ENCODE results near the gene MTG2.

Gene MTG2

DNA sequence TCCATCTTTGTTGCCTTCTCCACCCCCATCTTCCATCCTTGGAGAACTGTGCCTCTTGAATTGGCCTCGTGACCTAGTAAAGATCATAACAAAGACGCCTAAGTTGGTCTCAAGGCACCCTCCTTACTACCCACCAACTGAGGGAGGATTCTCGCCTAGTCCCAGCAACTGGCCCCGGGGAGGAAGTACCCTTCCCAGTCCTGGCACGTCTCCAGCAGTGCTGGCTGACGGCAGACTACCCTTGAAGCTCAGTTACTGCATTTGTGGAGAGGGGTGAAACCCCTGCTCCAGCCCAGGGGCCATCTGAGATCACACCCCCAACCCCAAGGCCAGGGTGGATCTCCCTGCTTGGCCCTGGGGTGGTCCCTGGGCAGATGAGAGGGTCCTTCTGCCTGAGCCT is 53.4 kb downstream of the MTG2 start:
- DNase-seq = no peak

DNA sequence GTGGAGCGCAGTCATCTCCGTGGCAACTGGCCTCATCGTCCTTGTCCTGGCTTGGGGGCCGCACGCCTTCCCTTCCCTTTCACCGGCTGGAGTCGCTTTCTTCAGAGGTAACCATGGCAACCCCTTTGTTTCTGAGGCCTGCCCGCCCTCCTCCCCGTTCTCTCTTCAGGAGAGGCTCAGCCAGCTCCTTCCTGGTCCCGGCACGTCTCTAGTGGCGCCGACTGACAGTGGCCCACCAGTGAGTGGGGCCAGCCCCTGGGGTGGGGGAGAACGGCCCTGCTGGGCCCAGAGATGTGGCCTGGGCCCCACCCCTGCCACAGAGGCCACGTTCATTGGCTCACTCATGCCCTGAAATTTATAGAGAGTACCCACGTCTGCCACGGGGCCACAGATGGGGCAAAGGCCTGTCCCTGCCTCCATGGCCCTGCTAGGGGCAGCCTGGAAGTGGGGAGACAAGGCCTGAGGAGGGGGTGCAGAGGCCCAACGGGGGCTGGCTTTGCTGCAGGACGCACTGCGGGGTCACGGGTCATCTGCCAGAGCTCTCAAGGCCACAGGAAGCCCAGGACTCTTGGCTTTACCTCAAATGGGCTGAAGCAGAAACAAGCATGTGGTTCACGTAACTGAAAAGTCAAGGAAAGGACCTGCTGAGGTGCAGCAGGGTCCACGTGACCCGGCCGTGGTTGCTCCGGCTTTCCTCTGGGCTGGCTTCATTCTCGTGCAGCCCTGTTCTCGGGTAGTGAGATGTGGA is 54.1 kb downstream of the MTG2 start:
- DNase-seq = no peak

DNA sequence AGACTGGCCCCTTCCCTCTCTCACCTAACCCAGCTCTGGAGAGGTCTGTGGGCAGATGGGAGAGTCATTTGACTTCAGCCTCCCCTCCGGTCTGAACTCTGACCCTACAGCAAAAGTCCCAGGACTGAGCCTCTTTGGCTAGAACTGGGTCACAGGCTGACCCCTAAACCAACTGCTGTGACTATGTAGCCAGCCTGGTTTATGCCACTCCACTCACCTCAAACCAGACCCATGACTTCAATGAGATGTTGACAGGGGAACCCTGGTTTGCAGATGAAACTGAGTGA is 54.6 kb downstream of the MTG2 start:
- DNase-seq = no peak

DNA sequence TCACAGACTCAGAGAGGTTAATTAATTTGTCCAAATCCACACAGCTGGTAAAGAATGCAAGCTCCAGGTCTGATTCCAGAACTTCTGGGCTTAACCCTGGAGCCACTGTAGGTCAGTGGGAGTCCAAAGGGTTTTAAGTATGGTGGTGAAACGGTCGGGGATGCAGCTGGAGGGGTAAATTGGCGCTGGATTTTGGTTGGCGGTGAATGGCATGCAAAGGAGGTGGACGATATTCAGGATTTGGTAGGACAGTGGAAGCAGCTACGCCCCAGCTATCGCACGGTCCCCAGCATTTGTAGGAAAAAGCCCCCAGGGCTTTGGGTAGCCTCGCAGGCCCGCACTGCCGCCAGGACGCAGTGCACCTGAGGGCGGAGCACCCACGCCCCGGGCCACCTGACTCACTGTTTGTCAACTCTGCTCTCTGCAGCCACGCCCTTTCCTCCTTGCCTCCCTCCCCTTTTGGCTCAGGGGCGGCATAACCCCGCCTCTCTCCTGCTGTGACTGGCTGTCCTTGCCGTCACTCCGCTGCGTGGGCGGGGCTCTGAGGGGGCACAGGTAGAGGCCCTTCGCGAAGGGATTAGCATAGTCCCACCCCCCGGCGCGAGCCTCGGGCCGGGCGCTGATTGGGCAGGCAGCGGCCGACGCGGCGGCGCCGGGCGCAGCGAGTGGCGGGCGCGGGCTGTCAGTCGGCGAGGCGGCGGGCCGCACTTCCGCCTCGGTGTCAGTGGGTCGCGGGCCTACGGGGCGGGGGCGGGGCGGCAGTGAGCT is 55.2 kb downstream of the MTG2 start, which contains the start of gene OSBPL2:
TSS of gene OSBPL2 (plus strand) at position 721 of the 768 bp plus-strand sequence. CDS start 17,664 bp downstream, outside the sequence.
- DNase-seq = peak; percentile 100

DNA sequence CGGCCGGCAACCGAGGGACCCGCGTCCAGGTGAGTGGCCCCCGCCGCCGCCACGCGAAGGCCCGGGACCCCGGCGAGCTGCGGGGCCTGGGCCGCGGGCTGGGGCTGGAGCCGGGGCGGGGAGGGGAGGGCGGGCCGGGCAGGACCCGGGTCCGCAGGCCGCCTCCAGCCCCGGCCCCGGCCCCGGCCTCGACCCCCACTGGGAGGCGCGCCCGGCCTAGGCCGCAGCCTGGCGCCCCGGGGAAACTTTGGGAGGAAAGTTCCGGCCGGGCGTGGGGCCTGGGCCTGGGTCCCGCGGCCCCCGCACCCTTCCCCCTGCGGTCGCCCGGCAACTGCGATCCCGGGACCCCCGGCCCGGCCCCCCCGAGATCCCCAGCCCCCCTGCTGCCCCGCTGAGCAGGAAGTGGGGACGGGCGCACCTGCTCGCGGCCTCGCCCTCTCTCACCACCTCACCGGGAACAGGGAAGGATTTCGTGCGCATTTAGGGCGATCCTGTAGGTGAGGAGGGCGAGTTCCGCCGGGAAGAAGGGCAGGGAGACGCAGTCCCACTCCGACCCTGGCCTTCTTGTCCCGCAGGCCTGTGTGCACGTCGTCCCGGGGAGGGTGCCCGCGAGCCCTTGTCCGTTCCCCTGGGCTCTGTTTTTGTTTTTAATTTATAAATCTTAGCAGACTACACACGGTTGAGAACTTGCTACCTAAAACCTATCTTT is 55.9 kb downstream of the MTG2 start:
- DNase-seq = peak in 1 of 2 experiments; percentile 10

DNA sequence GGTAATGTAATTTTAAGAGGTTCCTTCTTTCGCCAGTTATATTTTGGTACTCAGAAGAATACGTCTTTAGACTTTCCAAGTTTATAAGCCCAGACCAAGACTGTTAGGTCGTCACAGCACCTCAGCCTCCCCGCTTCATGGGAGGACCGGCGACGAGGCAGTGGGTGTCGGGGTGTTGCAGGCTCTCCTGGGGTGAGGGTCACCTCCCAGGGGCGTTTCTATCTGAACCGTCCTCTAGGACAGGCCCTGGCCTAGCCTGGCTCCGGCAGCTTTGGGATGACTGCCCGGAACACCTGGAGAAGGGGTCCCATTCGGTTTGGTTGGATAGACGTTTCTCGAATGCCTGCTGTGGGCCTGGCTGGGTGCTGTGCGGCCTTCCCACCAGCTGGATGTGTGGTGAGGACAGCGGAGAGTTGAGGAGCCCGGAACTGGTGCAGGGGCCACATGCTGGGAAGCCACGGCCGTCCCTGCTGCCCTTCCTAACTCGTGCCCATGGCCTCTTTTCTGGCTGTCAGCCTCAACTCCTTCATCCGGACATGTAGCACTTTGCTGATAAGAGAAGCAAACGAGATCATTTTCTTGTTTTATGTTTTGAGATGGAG is 56.6 kb downstream of the MTG2 start:
- no peak for DNase-seq

DNA sequence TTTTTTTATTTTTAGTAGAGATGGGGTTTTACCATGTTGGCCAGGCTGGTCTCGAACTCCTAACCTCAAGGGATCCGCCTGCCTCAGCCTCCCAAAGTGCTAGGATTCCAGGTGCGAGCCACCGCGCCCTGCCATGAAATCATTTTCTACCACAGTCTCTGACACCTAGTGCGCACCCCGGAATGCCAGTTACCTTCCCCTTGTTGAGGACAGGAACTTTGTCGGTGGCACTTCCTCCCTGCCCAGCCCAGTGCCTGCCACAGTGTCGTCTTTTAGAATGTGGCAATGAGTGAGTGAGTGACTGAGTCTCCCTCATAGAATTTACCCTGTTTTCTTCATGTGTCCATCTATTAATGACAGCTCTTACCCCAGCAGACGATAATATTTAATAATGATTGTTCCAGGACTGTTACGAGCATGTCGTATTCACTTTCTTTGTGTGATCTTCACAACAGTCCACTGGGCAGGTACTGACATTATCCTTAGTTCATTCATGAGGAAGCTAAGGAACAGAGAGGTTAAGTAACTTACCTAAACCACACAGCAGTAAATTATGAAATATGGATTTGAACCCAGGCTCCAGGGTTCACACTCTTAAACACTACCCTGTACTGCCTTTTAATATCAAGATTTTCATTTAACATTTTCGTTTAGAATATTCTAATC is 57.3 kb downstream of the MTG2 start:
- DNase-seq = no peak

DNA sequence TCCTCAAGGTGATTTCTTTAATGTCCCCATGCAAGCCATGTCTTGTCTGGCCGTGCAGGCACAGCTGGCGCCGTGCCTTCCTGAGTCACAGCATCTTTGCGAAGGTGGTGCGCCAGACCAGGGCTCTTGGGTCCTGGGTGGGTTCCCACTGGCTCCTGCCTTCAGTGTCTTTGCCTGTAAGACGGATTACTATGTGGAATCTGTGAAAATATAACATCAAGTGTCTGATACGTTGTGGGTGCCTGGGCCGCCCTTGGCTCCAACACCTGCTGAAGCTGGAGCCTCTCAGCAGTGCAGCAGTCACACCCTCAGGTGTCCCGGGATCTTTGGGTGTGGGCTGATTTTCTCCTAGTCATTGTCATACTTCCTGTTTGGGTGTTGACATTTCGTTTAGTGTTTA is 58.7 kb downstream of the MTG2 start:
- DNase-seq = no peak

DNA sequence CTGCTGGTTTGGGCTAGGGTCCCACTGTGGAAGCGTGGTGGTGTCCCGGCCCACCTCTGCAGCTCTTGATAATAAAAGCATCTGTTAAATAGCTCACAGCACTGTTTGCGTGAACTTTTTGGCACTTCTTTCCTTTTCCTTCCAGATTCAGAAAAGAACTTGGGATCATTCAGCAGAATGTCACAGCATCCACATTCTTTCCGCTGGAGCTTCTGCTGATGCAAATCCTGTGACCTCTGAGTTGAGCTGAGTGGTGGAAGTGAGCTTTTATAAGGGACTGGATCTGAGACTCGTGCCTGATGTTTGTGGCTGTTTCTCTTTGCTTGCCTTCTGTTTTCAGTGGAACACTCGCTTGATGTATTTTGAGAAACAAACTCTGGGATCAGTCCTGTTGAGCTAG is 59.3 kb downstream of the MTG2 start:
- DNase-seq = no peak

DNA sequence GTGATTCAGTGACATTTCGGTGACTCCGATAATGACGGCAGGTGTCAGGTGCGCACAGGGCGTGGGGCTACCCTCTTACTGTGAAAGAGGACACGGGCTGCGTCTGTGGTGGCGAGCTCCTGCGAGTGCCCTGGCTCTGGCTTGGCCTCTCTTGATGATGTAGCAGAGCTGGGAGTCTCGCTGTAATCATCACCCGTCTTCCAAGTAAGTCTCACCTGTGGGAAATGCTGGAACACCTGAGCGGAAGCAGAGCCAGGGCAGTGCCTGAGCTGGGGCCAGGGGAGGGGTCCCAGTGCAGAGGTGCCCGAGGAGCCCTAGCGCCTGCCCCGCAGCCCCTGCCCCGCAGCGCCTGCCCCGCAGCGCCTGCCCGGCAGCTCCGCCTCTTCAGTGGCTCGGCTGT is 60.3 kb downstream of the MTG2 start:
- no peak for DNase-seq

DNA sequence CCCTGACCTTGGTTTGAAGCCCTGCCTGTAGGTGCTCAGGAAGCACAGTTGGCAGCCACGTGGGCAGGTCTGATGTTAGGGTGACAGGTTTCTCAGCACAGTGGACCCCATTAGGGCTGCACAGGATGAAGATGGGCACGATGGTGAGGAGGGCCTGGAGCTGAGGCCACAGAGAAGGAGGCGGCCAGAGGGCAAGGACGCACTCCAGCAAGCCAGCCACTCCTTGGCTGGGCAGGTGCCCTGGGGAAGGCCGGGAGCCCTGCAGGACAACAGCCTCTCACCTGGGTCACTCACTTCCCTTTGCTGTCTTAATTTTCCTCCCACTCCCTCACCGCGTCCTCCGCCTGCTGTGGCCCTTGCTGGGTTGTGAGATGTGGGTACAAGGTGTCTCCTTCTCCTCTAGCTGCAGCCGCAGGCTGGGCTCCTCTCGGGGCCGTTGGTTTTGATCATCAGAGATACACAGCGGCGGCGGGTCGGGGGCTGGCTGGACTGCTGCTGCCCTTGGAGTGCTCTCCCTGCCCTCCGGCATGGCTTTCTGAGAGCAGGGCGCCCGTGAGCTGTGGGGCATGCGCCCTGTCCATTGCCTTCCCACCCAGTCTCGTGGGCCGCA is 61.2 kb downstream of the MTG2 start:
- no peak for DNase-seq

DNA sequence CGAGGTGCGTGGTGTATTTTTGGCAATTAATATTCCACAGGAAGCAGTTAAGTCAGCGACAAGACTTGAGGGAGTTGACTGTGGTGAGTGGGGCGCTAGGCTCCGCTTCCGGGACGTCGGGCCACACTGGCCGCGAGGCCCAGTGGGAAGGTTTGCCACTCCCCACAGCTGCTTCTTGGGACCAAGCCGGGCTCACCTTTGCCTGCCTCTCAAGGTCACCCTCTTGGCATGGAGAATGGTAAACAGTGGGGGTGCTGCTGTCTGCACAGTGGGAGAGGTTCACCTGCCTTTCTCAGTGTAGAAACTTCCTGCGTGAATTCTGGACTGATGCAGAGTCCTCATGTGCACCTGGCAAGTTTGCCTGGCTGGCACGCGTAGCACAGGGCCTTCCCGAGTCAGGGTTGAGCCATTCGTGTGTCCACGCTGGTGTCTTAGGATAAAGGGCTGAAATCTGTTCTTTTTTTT is 61.8 kb downstream of the MTG2 start:
- no peak for DNase-seq

DNA sequence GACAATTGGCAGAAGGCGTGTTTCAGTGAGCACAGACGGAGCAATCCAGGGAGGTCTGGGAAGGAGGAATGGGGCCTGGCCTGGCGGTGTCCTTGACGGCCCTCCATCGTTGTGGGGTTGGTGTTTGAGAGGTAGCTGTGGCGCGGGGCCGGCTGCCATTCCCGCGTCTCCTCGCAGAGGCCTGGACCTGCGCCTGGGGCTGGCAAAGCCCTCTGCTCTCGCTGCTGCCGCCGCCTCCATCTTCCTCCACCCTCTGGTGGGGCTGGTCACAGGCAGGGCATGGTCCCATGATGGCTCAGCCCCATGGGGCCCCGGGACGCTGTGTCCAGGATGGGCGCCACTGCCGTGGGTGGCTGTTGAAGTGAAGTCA is 63.1 kb downstream of the MTG2 start:
- DNase-seq = no peak

DNA sequence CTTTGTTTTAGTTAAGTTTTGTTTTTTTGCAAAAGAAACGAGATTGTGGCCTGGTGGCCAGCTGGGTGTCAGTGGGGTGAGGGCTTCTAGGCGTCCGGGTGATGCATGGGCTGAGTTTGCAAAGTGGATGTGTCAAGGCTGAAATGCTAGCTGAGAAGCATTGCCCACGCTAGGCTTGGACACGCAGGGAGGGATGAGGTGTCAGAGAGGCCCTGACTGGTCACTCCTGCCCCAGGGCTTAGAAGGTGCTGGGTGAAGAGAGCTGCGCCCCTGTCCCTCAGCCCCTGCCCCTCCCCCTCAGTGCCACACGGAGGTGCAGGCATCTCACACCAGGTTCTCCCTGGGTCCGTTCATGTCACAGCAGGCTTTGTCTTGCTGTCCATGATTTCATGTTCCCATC is 63.6 kb downstream of the MTG2 start:
- no peak for DNase-seq

DNA sequence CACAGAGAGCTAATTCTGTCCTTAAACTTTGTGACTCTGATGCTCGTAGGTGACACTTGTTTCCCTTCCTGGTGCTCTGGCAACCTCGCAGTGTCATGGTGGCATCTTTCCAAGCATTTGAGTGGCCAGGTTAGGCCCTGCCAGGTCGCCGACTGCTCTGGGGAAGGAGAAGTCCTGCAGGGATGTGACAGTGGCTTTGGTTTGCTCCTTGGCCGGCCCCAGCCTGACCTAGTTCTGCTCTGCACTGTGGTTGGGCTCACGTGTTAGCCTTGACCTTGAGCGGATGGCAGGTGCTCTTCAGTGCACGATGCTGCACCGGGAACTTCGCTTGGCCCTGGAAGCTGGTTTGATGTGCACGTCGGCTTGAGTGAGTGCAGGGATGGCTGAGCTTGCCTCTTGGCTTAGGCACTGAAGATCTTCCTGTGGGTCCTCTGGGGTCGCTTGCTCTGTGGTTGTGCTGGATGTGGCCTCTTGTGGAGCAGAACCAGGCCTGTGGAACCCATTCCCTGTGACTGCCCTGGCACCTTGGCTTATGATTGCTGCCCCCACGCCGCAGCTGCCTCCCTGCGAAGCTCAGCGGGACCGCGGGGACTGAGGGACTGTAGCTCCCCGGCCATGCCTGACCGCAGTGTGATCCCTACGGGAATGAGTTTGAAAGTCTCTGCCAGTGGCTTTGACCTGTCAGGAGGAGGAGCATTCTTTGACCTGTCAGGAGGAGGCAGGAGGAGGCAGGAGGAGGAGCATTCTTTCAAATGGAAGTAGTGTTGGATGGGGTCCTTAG is 64.2 kb downstream of the MTG2 start:
- no peak for DNase-seq

DNA sequence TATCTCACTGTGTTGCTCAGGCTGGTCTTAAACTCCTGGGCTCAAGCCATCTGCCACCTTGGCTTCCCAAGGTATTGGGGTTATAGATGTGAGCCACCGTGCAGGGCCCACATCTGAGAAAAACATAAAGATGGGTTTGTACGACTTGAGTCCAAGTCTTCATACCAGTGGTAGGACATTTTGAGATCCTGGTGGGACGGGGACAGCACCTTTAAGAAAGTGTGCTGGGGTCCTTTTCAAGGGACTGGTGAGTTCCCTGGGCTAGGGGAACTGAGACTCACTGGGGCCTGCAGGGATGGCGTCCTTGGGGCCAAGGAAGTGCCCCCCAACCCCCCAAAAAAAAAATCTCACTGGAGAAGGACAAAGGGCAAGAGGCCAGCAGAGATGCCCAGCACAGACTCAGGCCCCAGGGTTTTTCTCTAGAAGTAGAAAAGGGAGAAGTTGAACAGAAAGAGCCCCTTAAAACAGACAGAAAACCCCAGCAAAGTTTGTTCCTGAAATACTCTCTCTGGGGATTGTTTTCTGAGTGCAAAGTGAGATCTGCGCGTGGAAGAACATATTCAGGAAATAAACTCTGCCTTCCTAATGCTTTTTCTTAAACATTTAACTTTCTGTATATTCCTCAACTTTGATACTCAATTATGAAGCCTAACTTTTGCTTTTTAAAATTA is 66.2 kb downstream of the MTG2 start:
- DNase-seq = no peak

DNA sequence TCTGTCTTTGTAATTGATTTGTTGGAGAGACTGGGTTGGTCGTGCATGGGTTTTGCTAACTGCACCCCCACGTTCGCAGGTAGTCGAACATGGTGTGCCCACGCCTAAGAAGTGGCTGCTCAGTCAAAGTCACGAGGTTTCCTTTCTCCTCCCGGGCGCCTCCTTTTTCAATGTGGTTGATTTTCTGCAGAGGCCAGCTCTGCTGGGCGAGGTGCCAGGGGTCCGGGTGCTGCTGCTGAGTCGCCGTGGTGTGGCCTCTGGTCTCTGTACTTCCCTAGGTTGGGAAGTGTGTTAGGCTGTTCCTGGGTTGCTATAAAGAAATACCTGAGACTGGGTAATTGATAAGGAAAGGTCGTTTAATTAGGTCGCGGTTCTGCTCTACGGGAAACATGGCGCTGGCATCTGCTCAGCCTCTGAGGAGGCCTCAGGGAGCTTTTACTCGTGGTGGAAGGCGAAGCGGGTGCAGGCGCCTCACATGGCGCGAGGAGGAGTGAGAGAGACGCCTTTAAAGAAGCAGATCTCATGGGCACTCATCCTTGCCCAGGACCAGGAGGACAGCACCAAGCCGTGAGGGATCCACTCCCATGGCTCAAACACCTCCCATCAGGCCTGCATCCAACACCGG is 69.6 kb downstream of the MTG2 start:
- DNase-seq = no peak

Data from stimulated activated CD4-positive, alpha-beta T cell treated with anti-CD3 and anti-CD28 coated beads, Interleukin-4, amount 100 ng/mL, for 4 hours (primary cell).